CD8-positive, alpha-beta memory T cell (primary cell): Measurements from ENCODE around the gene ODF2L. TPM values are rescaled to one million over a fixed set of nuclear protein-coding genes. Genes with fewer than 3 reads are reported as not detected.

Experiments used
- CTCF ChIA-PET: fragments of 350-600 bp; sonication (Branson Sonifier 250); formaldehyde crosslinking; loops from one replicate; lab custom pipeline; 2021; ENCODE audit warnings: antibody characterized with exemption; lab: Charles Lee
- POLR2A ChIA-PET: fragments of 350-600 bp; sonication (Branson Sonifier 250); formaldehyde crosslinking; loops from one replicate; lab custom pipeline; 2021; ENCODE audit warnings: antibody characterized with exemption; lab: Charles Lee
- DNase-seq, 5 donors: peaks; one replicate each; pipeline versions ENCODE4 v3.0.0 to v3.0.0-alpha.2; 2020 to 2022; ENCODE audit warnings: mixed read lengths in 1 of 5
- H3K27ac ChIP-seq: one replicate; pipeline ENCODE4 v1.7.0; 2013; ENCODE audit warnings: low read depth, mild to moderate bottlenecking, low read length, moderate library complexity
- H3K27me3 ChIP-seq: 2 replicates; pipeline ENCODE4 v1.7.0; 2013; ENCODE audit warnings: low read length, mild to moderate bottlenecking; ENCODE audit not compliant: insufficient read depth, poor library complexity, severe bottlenecking
- H3K36me3 ChIP-seq: 2 replicates; pipeline ENCODE4 v1.7.0; 2013; ENCODE audit warnings: mild to moderate bottlenecking, low read length, moderate library complexity; ENCODE audit not compliant: insufficient read depth
- H3K4me1 ChIP-seq: 2 replicates; pipeline ENCODE4 v1.7.0; 2013; ENCODE audit warnings: mild to moderate bottlenecking, low read length, moderate library complexity; ENCODE audit not compliant: insufficient read depth
- H3K4me3 ChIP-seq: 2 replicates; pipeline ENCODE4 v1.7.0; 2013; ENCODE audit warnings: mild to moderate bottlenecking, low read length
- H3K9me3 ChIP-seq: 2 replicates; pipeline ENCODE4 v1.7.0; 2013; ENCODE audit warnings: mild to moderate bottlenecking, low read length
- H3K27ac Mint-ChIP-seq, 8 donors: one replicate each; pipeline ENCODE4 v1.8.0; 2020 to 2021; ENCODE audit warnings: mixed read lengths in 8 of 8, mild to moderate bottlenecking in 6 of 8, inconsistent platforms in 3 of 8, moderate library complexity in 3 of 8
- H3K27me3 Mint-ChIP-seq, 2 donors: one replicate each; pipeline ENCODE4 v1.8.0; 2020 to 2021; ENCODE audit warnings: mixed read lengths in 2 of 2, mild to moderate bottlenecking in 1 of 2, moderate library complexity in 1 of 2
- H3K36me3 Mint-ChIP-seq, 3 donors: one replicate each; pipeline ENCODE4 v1.8.0; 2020 to 2021; ENCODE audit warnings: mixed read lengths in 3 of 3, inconsistent platforms in 1 of 3, mild to moderate bottlenecking in 1 of 3
- H3K4me1 Mint-ChIP-seq, 3 donors: one replicate each; pipeline ENCODE4 v1.8.0; 2020 to 2021; ENCODE audit warnings: mixed read lengths in 3 of 3, inconsistent platforms in 1 of 3, mild to moderate bottlenecking in 1 of 3
- H3K4me3 Mint-ChIP-seq, 7 donors: one replicate each; pipeline ENCODE4 v1.8.0; 2020 to 2021; ENCODE audit warnings: mixed read lengths in 7 of 7, mild to moderate bottlenecking in 6 of 7, moderate library complexity in 4 of 7, inconsistent platforms in 2 of 7
- H3K9me3 Mint-ChIP-seq, 5 donors: one replicate each; pipeline ENCODE4 v1.8.0; 2020 to 2022; ENCODE audit warnings: mixed read lengths in 5 of 5, mild to moderate bottlenecking in 3 of 5, moderate library complexity in 2 of 5, inconsistent platforms in 1 of 5
- polyA plus RNA-seq: library from polyadenylated mRNA; unstranded; fragments of 300-500 nt; fragmentation: Illumina TruSeq; gene quantifications from one replicate; pipeline ENCODE4 v1.2.3, GENCODE V29; 2021
- total RNA-seq, 2 experiments: library from RNA; stranded (reverse); gene quantifications; one replicate each; pipeline ENCODE4 v1.2.3, GENCODE V29; 2021

The ODF2L gene
- total and polyA plus RNA-seq, 3 experiments from 2014 or later = 27.6 to 52.9 (median 30.1) TPM

- ChIA-PET CTCF (interaction anchor here (1.3 kb wide), 1 partner anchor 116 kb away, joined by 3 read pairs; no protein-coding TSS in a partner anchor), POLR2A (no interaction called here)
- no peak overlapping the region for H3K27ac ChIP-seq
- no peak overlapping the region for H3K4me3 ChIP-seq
- Mint-ChIP-seq H3K4me1 (peaks cover 50 to 74% (median 67%) of the 10 kb centered on the region in 3 donors), H3K27me3 (no peaks in the 10 kb centered on the region), H3K27ac (peak overlapping the region in 5 of 8 donors; percentile 7 to 99 (median 56)), H3K9me3 (peaks cover 0 to 2% (median 0%) of the 10 kb centered on the region in 5 donors), H3K36me3 (peaks cover 0 to 11% (median 9%) of the 10 kb centered on the region in 3 donors), H3K4me3 (peak overlapping the region in 1 of 7 donors; percentile 17)
- peaks cover 22% of the 10 kb centered on the region for H3K4me1 ChIP-seq
- no peaks in the 10 kb centered on the region for H3K27me3 ChIP-seq
- H3K9me3 ChIP-seq = no peaks in the 10 kb centered on the region
- no peaks in the 10 kb centered on the region for H3K36me3 ChIP-seq
- no peak for DNase-seq
These were observed 8.1 kb downstream of the ODF2L start for GRCh38 chr1:86387916-86388627.

- peak overlapping the region; percentile 27 to 76 (median 68) for H3K4me3 Mint-ChIP-seq
- Histone ChIP-seq H3K36me3 (no peaks in the 10 kb centered on the region), H3K9me3 (no peaks in the 10 kb centered on the region), H3K27me3 (no peaks in the 10 kb centered on the region), H3K27ac (no peak overlapping the region), H3K4me3 (no peak overlapping the region), H3K4me1 (no peaks in the 10 kb centered on the region)
- ChIA-PET POLR2A (no interaction called here), CTCF (interaction anchor here (1.2 to 2.2 kb wide), 3 partner anchors 10 to 119 kb away, joined by 3 to 11 read pairs (median 3); partner anchors contain the start of gene ODF2L)
- H3K27me3 Mint-ChIP-seq = no peaks in the 10 kb centered on the region
- H3K27ac Mint-ChIP-seq = peak overlapping the region in 5 of 8 donors; percentile 17 to 84 (median 72)
- H3K36me3 Mint-ChIP-seq = peaks cover 6 to 20% (median 8%) of the 10 kb centered on the region in 3 donors
- peaks cover 22 to 38% (median 34%) of the 10 kb centered on the region in 3 donors for H3K4me1 Mint-ChIP-seq
- no peak for DNase-seq
- H3K9me3 Mint-ChIP-seq = peaks cover 0 to 2% (median 0%) of the 10 kb centered on the region in 5 donors
These were observed 13.2 kb downstream of the ODF2L start for GRCh38 chr1:86382878-86383277.

- Mint-ChIP-seq H3K4me3 (no peak overlapping the region), H3K36me3 (peaks cover 17 to 37% (median 19%) of the 10 kb centered on the region in 3 donors)
- no peak overlapping the region for H3K4me3 ChIP-seq
These were observed 14.9 kb downstream of the ODF2L start for GRCh38 chr1:86381223-86381622.

GRCh38 chr1:86380257-86380861, 15.8 kb downstream of the ODF2L start:
- no peaks in the 10 kb centered on the region for H3K4me1 ChIP-seq
- no peak overlapping the region for H3K4me3 ChIP-seq
- H3K27me3 ChIP-seq = no peaks in the 10 kb centered on the region
- peaks cover 5% of the 10 kb centered on the region for H3K36me3 ChIP-seq
- H3K27ac ChIP-seq = no peak overlapping the region
- Mint-ChIP-seq H3K36me3 (peaks cover 17 to 41% (median 19%) of the 10 kb centered on the region in 3 donors), H3K27ac (no peak overlapping the region), H3K27me3 (no peaks in the 10 kb centered on the region), H3K9me3 (peaks cover 0 to 2% (median 0%) of the 10 kb centered on the region in 5 donors), H3K4me3 (peak overlapping the region in 1 of 7 donors; percentile 29), H3K4me1 (peaks cover 17 to 28% (median 27%) of the 10 kb centered on the region in 3 donors)
- CTCF ChIA-PET = interaction anchor here (0.6 to 2.5 kb wide), 12 partner anchors 9 to 704 kb away, joined by 3 to 28 read pairs (median 4); partner anchors contain the start of genes ODF2L and SH3GLB1
- no peaks in the 10 kb centered on the region for H3K9me3 ChIP-seq
- peak in 2 of 5 donors; percentile 44 to 49 for DNase-seq
- POLR2A ChIA-PET = no interaction called here

More at GRCh38 chr1:86381223-86381622, 14.9 kb downstream of the ODF2L start:
- no peak for DNase-seq
- no peaks in the 10 kb centered on the region for H3K27me3 Mint-ChIP-seq
- peaks cover 17 to 29% (median 27%) of the 10 kb centered on the region in 3 donors for H3K4me1 Mint-ChIP-seq
- peaks cover 0 to 2% (median 0%) of the 10 kb centered on the region in 5 donors for H3K9me3 Mint-ChIP-seq
- no peaks in the 10 kb centered on the region for H3K36me3 ChIP-seq
- POLR2A ChIA-PET = no interaction called here
- no peaks in the 10 kb centered on the region for H3K27me3 ChIP-seq
- peak overlapping the region in 1 of 8 donors; percentile 55 for H3K27ac Mint-ChIP-seq
- H3K9me3 ChIP-seq = no peaks in the 10 kb centered on the region
- H3K27ac ChIP-seq = no peak overlapping the region
- H3K4me1 ChIP-seq = no peaks in the 10 kb centered on the region
- CTCF ChIA-PET = no interaction called here

GRCh38 chr1:86378813-86379212, 17.3 kb downstream of the ODF2L start:
- no peak overlapping the region for H3K27ac ChIP-seq
- no peak overlapping the region for H3K4me3 Mint-ChIP-seq
- H3K36me3 Mint-ChIP-seq = peaks cover 22 to 52% (median 24%) of the 10 kb centered on the region in 3 donors
- H3K4me3 ChIP-seq = no peak overlapping the region
- H3K27me3 Mint-ChIP-seq = no peaks in the 10 kb centered on the region
- H3K27me3 ChIP-seq = no peaks in the 10 kb centered on the region
- peaks cover 12% of the 10 kb centered on the region for H3K36me3 ChIP-seq
- POLR2A ChIA-PET = no interaction called here
- H3K4me1 Mint-ChIP-seq = peaks cover 16 to 26% (median 22%) of the 10 kb centered on the region in 3 donors
- DNase-seq = no peak
- H3K9me3 Mint-ChIP-seq = peaks cover 0 to 2% (median 0%) of the 10 kb centered on the region in 5 donors
- no peaks in the 10 kb centered on the region for H3K4me1 ChIP-seq
- peak overlapping the region in 1 of 8 donors; percentile 3 for H3K27ac Mint-ChIP-seq
- CTCF ChIA-PET = interaction anchor here (0.7 to 2.5 kb wide), 4 partner anchors 94 to 126 kb away, joined by 3 to 28 read pairs (median 18); no protein-coding TSS in a partner anchor
- no peaks in the 10 kb centered on the region for H3K9me3 ChIP-seq

- DNase-seq = no peak
- H3K36me3 ChIP-seq = peaks cover 16% of the 10 kb centered on the region
- Mint-ChIP-seq H3K4me3 (no peak overlapping the region), H3K4me1 (peaks cover 7 to 12% (median 7%) of the 10 kb centered on the region in 3 donors), H3K36me3 (peaks cover 25 to 60% (median 28%) of the 10 kb centered on the region in 3 donors), H3K27ac (peak overlapping the region in 3 of 8 donors; percentile 17 to 36 (median 23)), H3K9me3 (peaks cover 0 to 2% (median 0%) of the 10 kb centered on the region in 5 donors), H3K27me3 (peaks cover 0 to 1% of the 10 kb centered on the region in 2 donors)
- no peaks in the 10 kb centered on the region for H3K4me1 ChIP-seq
- H3K4me3 ChIP-seq = no peak overlapping the region
- ChIA-PET POLR2A (no interaction called here), CTCF (no interaction called here)
- H3K9me3 ChIP-seq = no peaks in the 10 kb centered on the region
- no peak overlapping the region for H3K27ac ChIP-seq
- no peaks in the 10 kb centered on the region for H3K27me3 ChIP-seq
These were observed 18.8 kb downstream of the ODF2L start for GRCh38 chr1:86377341-86377740.

- Mint-ChIP-seq H3K36me3 (peaks cover 28 to 62% (median 30%) of the 10 kb centered on the region in 3 donors), H3K27ac (no peak overlapping the region), H3K4me3 (no peak overlapping the region), H3K4me1 (peaks cover 3 to 6% (median 5%) of the 10 kb centered on the region in 3 donors), H3K9me3 (peaks cover 0 to 2% (median 0%) of the 10 kb centered on the region in 5 donors), H3K27me3 (peaks cover 0 to 1% of the 10 kb centered on the region in 2 donors)
- H3K4me1 ChIP-seq = no peaks in the 10 kb centered on the region
- H3K27me3 ChIP-seq = no peaks in the 10 kb centered on the region
- ChIA-PET CTCF (no interaction called here), POLR2A (no interaction called here)
- no peaks in the 10 kb centered on the region for H3K9me3 ChIP-seq
- no peak for DNase-seq
- no peak overlapping the region for H3K27ac ChIP-seq
- H3K4me3 ChIP-seq = no peak overlapping the region
- H3K36me3 ChIP-seq = peaks cover 16% of the 10 kb centered on the region
These were observed 20.4 kb downstream of the ODF2L start for GRCh38 chr1:86375688-86376087.
